Muscle layer of duodenum (tissue), 2 donors: ENCODE results near the gene SCFD2.

ENCODE experiments used
- H3K27ac ChIP-seq: one replicate; pipeline ENCODE4 v1.7.0; 2013; ENCODE audit warnings: mild to moderate bottlenecking, low read length
- H3K27me3 ChIP-seq: one replicate; pipeline ENCODE4 v1.7.0; 2013; ENCODE audit warnings: low read depth, mild to moderate bottlenecking, control low read depth, low read length
- H3K36me3 ChIP-seq, 2 donors: one replicate each; pipeline ENCODE4 v1.7.0; 2013; ENCODE audit warnings: low read length in 2 of 2, control low read depth in 1 of 2, mild to moderate bottlenecking in 1 of 2; ENCODE audit not compliant: insufficient read depth in 2 of 2, control insufficient read depth in 1 of 2
- H3K4me1 ChIP-seq, 2 donors: one replicate each; pipeline ENCODE4 v1.7.0; 2013; ENCODE audit warnings: low read length in 2 of 2, mild to moderate bottlenecking in 2 of 2, control low read depth in 1 of 2, moderate library complexity in 1 of 2; ENCODE audit not compliant: insufficient read depth in 2 of 2, control insufficient read depth in 1 of 2
- H3K4me3 ChIP-seq, 2 donors: one replicate each; pipeline ENCODE4 v1.7.0; 2013; ENCODE audit warnings: low read length in 2 of 2, low read depth in 1 of 2, mild to moderate bottlenecking in 1 of 2
- H3K9me3 ChIP-seq, 2 donors: one replicate each; pipeline ENCODE4 v1.7.0; 2013; ENCODE audit warnings: low read length in 2 of 2, control low read depth in 1 of 2, mild to moderate bottlenecking in 1 of 2; ENCODE audit not compliant: control insufficient read depth in 1 of 2
- donor health status: healthy.

The SCFD2 gene

GRCh38 chr4:52968691-52969090 is 397.2 kb downstream of the SCFD2 start:
- H3K27me3 ChIP-seq = no peaks in the 10 kb centered on the region
- no peak overlapping the region for H3K27ac ChIP-seq
- H3K4me3 ChIP-seq = no peak overlapping the region

GRCh38 chr4:52968241-52968640 is 397.6 kb downstream of the SCFD2 start:
- peaks cover 0 to 3% of the 10 kb centered on the region in 2 donors for H3K9me3 ChIP-seq
- H3K27me3 ChIP-seq = no peaks in the 10 kb centered on the region
- no peak overlapping the region for H3K4me3 ChIP-seq
- no peaks in the 10 kb centered on the region for H3K36me3 ChIP-seq
- peaks cover 0 to 13% of the 10 kb centered on the region in 2 donors for H3K4me1 ChIP-seq
- no peak overlapping the region for H3K27ac ChIP-seq

More at GRCh38 chr4:52968691-52969090, 397.2 kb downstream of the SCFD2 start:
- H3K36me3 ChIP-seq = no peaks in the 10 kb centered on the region
- peaks cover 0 to 3% of the 10 kb centered on the region in 2 donors for H3K9me3 ChIP-seq
- H3K4me1 ChIP-seq = peaks cover 0 to 8% of the 10 kb centered on the region in 2 donors

GRCh38 chr4:52966781-52967180 is 399.1 kb downstream of the SCFD2 start:
- H3K27me3 ChIP-seq = no peaks in the 10 kb centered on the region
- H3K36me3 ChIP-seq = no peaks in the 10 kb centered on the region
- H3K4me3 ChIP-seq = no peak overlapping the region
- H3K4me1 ChIP-seq = peaks cover 0 to 20% of the 10 kb centered on the region in 2 donors
- peaks cover 0 to 3% of the 10 kb centered on the region in 2 donors for H3K9me3 ChIP-seq
- H3K27ac ChIP-seq = no peak overlapping the region

GRCh38 chr4:52966172-52966571 is 399.7 kb downstream of the SCFD2 start:
- Histone ChIP-seq H3K27ac (no peak overlapping the region), H3K27me3 (no peaks in the 10 kb centered on the region), H3K9me3 (peaks cover 0 to 3% of the 10 kb centered on the region in 2 donors), H3K36me3 (no peaks in the 10 kb centered on the region), H3K4me3 (no peak overlapping the region), H3K4me1 (peaks cover 0 to 20% of the 10 kb centered on the region in 2 donors)

- Histone ChIP-seq H3K27me3 (no peaks in the 10 kb centered on the region), H3K4me3 (no peak overlapping the region), H3K9me3 (no peaks in the 10 kb centered on the region), H3K4me1 (peaks cover 0 to 20% of the 10 kb centered on the region in 2 donors), H3K36me3 (no peaks in the 10 kb centered on the region), H3K27ac (no peak overlapping the region)
Observed at GRCh38 chr4:52964561-52965101, 401.2 kb downstream of the SCFD2 start.

GRCh38 chr4:52964011-52964410 is 401.9 kb downstream of the SCFD2 start:
- no peak overlapping the region for H3K27ac ChIP-seq
- H3K4me3 ChIP-seq = no peak overlapping the region
- H3K36me3 ChIP-seq = no peaks in the 10 kb centered on the region
- H3K9me3 ChIP-seq = no peaks in the 10 kb centered on the region
- peaks cover 0 to 20% of the 10 kb centered on the region in 2 donors for H3K4me1 ChIP-seq
- no peaks in the 10 kb centered on the region for H3K27me3 ChIP-seq

- Histone ChIP-seq H3K27ac (no peak overlapping the region), H3K9me3 (no peaks in the 10 kb centered on the region), H3K4me1 (peaks cover 0 to 28% of the 10 kb centered on the region in 2 donors)
Observed at GRCh38 chr4:52962721-52963120, 403.1 kb downstream of the SCFD2 start.

GRCh38 chr4:52961666-52962412 is 404.0 kb downstream of the SCFD2 start:
- Histone ChIP-seq H3K9me3 (no peaks in the 10 kb centered on the region), H3K27ac (no peak overlapping the region), H3K36me3 (no peaks in the 10 kb centered on the region), H3K4me3 (no peak overlapping the region), H3K27me3 (no peaks in the 10 kb centered on the region), H3K4me1 (peaks cover 5 to 29% of the 10 kb centered on the region in 2 donors)

More at GRCh38 chr4:52962721-52963120, 403.1 kb downstream of the SCFD2 start:
- Histone ChIP-seq H3K36me3 (no peaks in the 10 kb centered on the region), H3K27me3 (no peaks in the 10 kb centered on the region), H3K4me3 (no peak overlapping the region)

GRCh38 chr4:52959541-52959940 is 406.3 kb downstream of the SCFD2 start:
- no peaks in the 10 kb centered on the region for H3K27me3 ChIP-seq
- H3K36me3 ChIP-seq = no peaks in the 10 kb centered on the region
- no peak overlapping the region for H3K27ac ChIP-seq
- H3K4me1 ChIP-seq = peaks cover 5 to 29% of the 10 kb centered on the region in 2 donors
- H3K9me3 ChIP-seq = no peaks in the 10 kb centered on the region
- no peak overlapping the region for H3K4me3 ChIP-seq

- Histone ChIP-seq H3K27ac (no peak overlapping the region), H3K4me3 (no peak overlapping the region), H3K9me3 (no peaks in the 10 kb centered on the region), H3K27me3 (no peaks in the 10 kb centered on the region), H3K4me1 (peaks cover 5 to 14% of the 10 kb centered on the region in 2 donors), H3K36me3 (no peaks in the 10 kb centered on the region)
Observed at GRCh38 chr4:52957835-52958631, 407.8 kb downstream of the SCFD2 start.

GRCh38 chr4:52957220-52957686 is 408.6 kb downstream of the SCFD2 start:
- Histone ChIP-seq H3K4me1 (peaks cover 5 to 9% of the 10 kb centered on the region in 2 donors), H3K9me3 (no peaks in the 10 kb centered on the region), H3K27ac (no peak overlapping the region), H3K4me3 (no peak overlapping the region), H3K27me3 (no peaks in the 10 kb centered on the region), H3K36me3 (no peaks in the 10 kb centered on the region)
